Activated gamma-delta T cell treated with Interleukin-2 at 50 U/mL for 16 hours (primary cell): ENCODE results near the gene SIK3.

ENCODE experiments used
- DNase-seq: peaks from one replicate; pipeline ENCODE4 v3.0.0-alpha.2; 2020

SIK3 gene

GRCh38 chr11:116885951-116886655 lies 212.1 kb downstream of the SIK3 start:
- DNase-seq: no peak

GRCh38 chr11:116882386-116882785 lies 215.8 kb downstream of the SIK3 start:
- no peak for DNase-seq

- no peak for DNase-seq
Measured at GRCh38 chr11:116881143-116881542, 217.1 kb downstream of the SIK3 start.

GRCh38 chr11:116879800-116880625 lies 218.2 kb downstream of the SIK3 start:
- peak; percentile 18 for DNase-seq

GRCh38 chr11:116876656-116877055 lies 221.6 kb downstream of the SIK3 start:
- DNase-seq: no peak

GRCh38 chr11:116875194-116875593 lies 223.0 kb downstream of the SIK3 start:
- DNase-seq: no peak

GRCh38 chr11:116874251-116874650 lies 224.0 kb downstream of the SIK3 start:
- DNase-seq: no peak

- no peak for DNase-seq
Measured at GRCh38 chr11:116873381-116873780, 224.8 kb downstream of the SIK3 start.

- DNase-seq: no peak
Measured at GRCh38 chr11:116871248-116871647, 227.0 kb downstream of the SIK3 start.

- DNase-seq: no peak
Measured at GRCh38 chr11:116870054-116870453, 228.2 kb downstream of the SIK3 start.

- no peak for DNase-seq
Measured at GRCh38 chr11:116869610-116870009, 228.6 kb downstream of the SIK3 start.

- no peak for DNase-seq
Measured at GRCh38 chr11:116868066-116868465, 230.2 kb downstream of the SIK3 start.

GRCh38 chr11:116867619-116868018 lies 230.6 kb downstream of the SIK3 start:
- DNase-seq: no peak

- DNase-seq: no peak
Measured at GRCh38 chr11:116866804-116867455, 231.3 kb downstream of the SIK3 start.

- no peak for DNase-seq
Measured at GRCh38 chr11:116865696-116866095, 232.5 kb downstream of the SIK3 start.

- DNase-seq: no peak
Measured at GRCh38 chr11:116864531-116864930, 233.7 kb downstream of the SIK3 start.

GRCh38 chr11:116862951-116863350 lies 235.3 kb downstream of the SIK3 start:
- no peak for DNase-seq

GRCh38 chr11:116862185-116862584 lies 236.0 kb downstream of the SIK3 start:
- DNase-seq: no peak

- no peak for DNase-seq
Measured at GRCh38 chr11:116861539-116861938, 236.7 kb downstream of the SIK3 start.

GRCh38 chr11:116860303-116860702 lies 237.9 kb downstream of the SIK3 start:
- DNase-seq: no peak

GRCh38 chr11:116859175-116859574 lies 239.1 kb downstream of the SIK3 start:
- no peak for DNase-seq

- no peak for DNase-seq
Measured at GRCh38 chr11:116857936-116858335, 240.3 kb downstream of the SIK3 start.

GRCh38 chr11:116857316-116857715 lies 240.9 kb downstream of the SIK3 start:
- DNase-seq: no peak

- no peak for DNase-seq
Measured at GRCh38 chr11:116856423-116856822, 241.8 kb downstream of the SIK3 start.
